LNCAP (cell line): Measurements from ENCODE around the gene SIAE.

Source experiments
- TF ChIP-seq, protein P1 (sequence below): fragments of 450-650 bp; IDR thresholded peaks from 2 replicates; pipeline ENCODE4 v1.5.1; 2017; ENCODE audit warnings: mild to moderate bottlenecking

Gene SIAE

DNA sequence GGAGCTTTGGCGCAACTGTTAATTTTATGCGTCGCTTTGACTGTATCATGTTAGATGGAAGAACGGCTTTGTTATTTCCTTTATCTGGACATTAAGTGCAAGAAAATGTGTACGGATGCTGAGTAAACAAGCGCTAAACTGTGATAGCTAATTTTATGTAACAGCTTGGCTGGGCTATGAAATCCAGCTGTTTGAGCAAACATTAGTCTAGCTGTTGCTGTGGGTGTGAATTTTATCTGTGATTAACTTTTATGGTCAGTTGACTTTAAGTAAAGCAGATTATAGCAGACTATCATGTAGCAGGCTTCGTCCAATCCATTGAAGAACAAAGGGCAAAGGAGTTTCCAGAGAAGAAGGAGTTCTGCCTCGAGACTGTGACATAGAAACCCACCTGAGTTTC is 89.8 kb downstream of the SIAE start:
- TF ChIP-seq, protein P1, sequence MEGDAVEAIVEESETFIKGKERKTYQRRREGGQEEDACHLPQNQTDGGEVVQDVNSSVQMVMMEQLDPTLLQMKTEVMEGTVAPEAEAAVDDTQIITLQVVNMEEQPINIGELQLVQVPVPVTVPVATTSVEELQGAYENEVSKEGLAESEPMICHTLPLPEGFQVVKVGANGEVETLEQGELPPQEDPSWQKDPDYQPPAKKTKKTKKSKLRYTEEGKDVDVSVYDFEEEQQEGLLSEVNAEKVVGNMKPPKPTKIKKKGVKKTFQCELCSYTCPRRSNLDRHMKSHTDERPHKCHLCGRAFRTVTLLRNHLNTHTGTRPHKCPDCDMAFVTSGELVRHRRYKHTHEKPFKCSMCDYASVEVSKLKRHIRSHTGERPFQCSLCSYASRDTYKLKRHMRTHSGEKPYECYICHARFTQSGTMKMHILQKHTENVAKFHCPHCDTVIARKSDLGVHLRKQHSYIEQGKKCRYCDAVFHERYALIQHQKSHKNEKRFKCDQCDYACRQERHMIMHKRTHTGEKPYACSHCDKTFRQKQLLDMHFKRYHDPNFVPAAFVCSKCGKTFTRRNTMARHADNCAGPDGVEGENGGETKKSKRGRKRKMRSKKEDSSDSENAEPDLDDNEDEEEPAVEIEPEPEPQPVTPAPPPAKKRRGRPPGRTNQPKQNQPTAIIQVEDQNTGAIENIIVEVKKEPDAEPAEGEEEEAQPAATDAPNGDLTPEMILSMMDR: no peak
